HepG2 (cell line): Measurements from ENCODE around the gene ZNF217. TPM values are rescaled to one million over a fixed set of nuclear protein-coding genes. Genes with fewer than 3 reads are reported as not detected.

Experiments used
- AHR ChIP-seq: IDR thresholded peaks from 2 replicates; pipeline ENCODE4 v1.6.1; 2018; ENCODE audit warnings: missing genetic modification reagents, missing compliant biosample characterization
- ATM ChIP-seq: fragments of 450-650 bp; IDR thresholded peaks from 2 replicates; pipeline ENCODE4 v1.7.1; 2017; ENCODE audit warnings: mild to moderate bottlenecking, borderline replicate concordance
- HHEX ChIP-seq: IDR thresholded peaks from 2 replicates; pipeline ENCODE4 v1.6.1; 2016; ENCODE audit warnings: control low read depth
- HNF4G ChIP-seq, 2 experiments: sonication (generic) in 1 of 2; formaldehyde crosslinking in 1 of 2; IDR thresholded peaks; 2 replicates each; pipeline versions ENCODE4 v1.4.0 to v1.6.1; 2011 to 2020; ENCODE audit warnings: borderline replicate concordance in 2 of 2, low read depth in 2 of 2, mild to moderate bottlenecking in 2 of 2, low read length in 1 of 2, missing genetic modification reagents in 1 of 2, moderate library complexity in 1 of 2
- IRF1 ChIP-seq: sonication (generic); formaldehyde crosslinking; IDR thresholded peaks from 2 replicates; pipeline ENCODE4 v1.4.0; 2020; ENCODE audit warnings: low read depth, mild to moderate bottlenecking, missing genetic modification reagents
- JDP2 ChIP-seq: sonication (generic); formaldehyde crosslinking; IDR thresholded peaks from 2 replicates; pipeline ENCODE4 v1.8.1; 2022; ENCODE audit warnings: missing genetic modification reagents, borderline replicate concordance
- MYNN ChIP-seq: sonication (generic); formaldehyde crosslinking; IDR thresholded peaks from 2 replicates; pipeline ENCODE4 v1.4.0; 2020; ENCODE audit warnings: mild to moderate bottlenecking, low read depth, missing genetic modification reagents
- RBM22 ChIP-seq: fragments of 200-400 bp; formaldehyde crosslinking; optimal IDR thresholded peaks from 2 replicates; pipeline ENCODE3; 2017; ENCODE audit warnings: mild to moderate bottlenecking, low read length, moderate library complexity
- REXO4 ChIP-seq: sonication (generic); formaldehyde crosslinking; IDR thresholded peaks from 2 replicates; pipeline ENCODE4 v1.8.0; 2022; ENCODE audit warnings: missing genetic modification reagents, mild to moderate bottlenecking, borderline replicate concordance
- TCF7L2 ChIP-seq: IDR thresholded peaks from 2 replicates; pipeline ENCODE4 v1.6.1; 2011; ENCODE audit warnings: mild to moderate bottlenecking, low read depth, low read length, moderate library complexity
- ZFX ChIP-seq: sonication (generic); formaldehyde crosslinking; IDR thresholded peaks from 2 replicates; pipeline ENCODE4 v1.4.0; 2020; ENCODE audit warnings: mild to moderate bottlenecking, low read depth, missing genetic modification reagents, moderate library complexity
- ZMYM4 ChIP-seq: sonication (generic); formaldehyde crosslinking; IDR thresholded peaks from 2 replicates; pipeline ENCODE4 v1.8.1; 2023; ENCODE audit warnings: mild to moderate bottlenecking, missing genetic modification reagents
- ZNF253 ChIP-seq: sonication (generic); formaldehyde crosslinking; IDR thresholded peaks from 2 replicates; pipeline ENCODE4 v1.8.0; 2022; ENCODE audit warnings: mild to moderate bottlenecking, missing genetic modification reagents, borderline replicate concordance
- ZNF296 ChIP-seq: sonication (generic); formaldehyde crosslinking; conservative IDR thresholded peaks from 2 replicates; pipeline ENCODE4 v1.5.0; 2020; ENCODE audit warnings: mild to moderate bottlenecking, missing genetic modification reagents
- ZNF350 ChIP-seq: sonication (generic); formaldehyde crosslinking; IDR thresholded peaks from 2 replicates; pipeline ENCODE4 v1.4.0; 2020; ENCODE audit warnings: mild to moderate bottlenecking, low read depth, missing genetic modification reagents, borderline replicate concordance
- ZNF430 ChIP-seq: sonication (generic); formaldehyde crosslinking; IDR thresholded peaks from 2 replicates; pipeline ENCODE4 v1.9.0; 2021; ENCODE audit warnings: mild to moderate bottlenecking, missing genetic modification reagents
- ZSCAN22 ChIP-seq: sonication (generic); formaldehyde crosslinking; IDR thresholded peaks from 2 replicates; pipeline ENCODE4 v1.4.0; 2020; ENCODE audit warnings: mild to moderate bottlenecking, missing genetic modification reagents
- polyA plus RNA-seq, 8 experiments: library from polyadenylated mRNA; depleted of rRNA in 3 of 8; stranded (reverse) in 7 of 8; unstranded in 1 of 8; fragments of >200 nt; fragmentation: Illumina TruSeq in 4 of 8; extraction: Trizol in 4 of 8; gene quantifications; 2 replicates each; pipeline versions ENCODE4 v1.2.1 to v1.2.3, GENCODE V29; 2011 to 2016; ENCODE audit warnings: low read depth in 4 of 8, missing spikeins in 1 of 8, mixed read lengths in 1 of 8; ENCODE audit not compliant: insufficient read depth in 1 of 8
- total RNA-seq, 5 experiments: library from RNA; depleted of rRNA; stranded (reverse); fragments of >200 nt; fragmentation: Illumina TruSeq; extraction: Trizol; gene quantifications; 2 replicates each; pipeline ENCODE4 v1.2.3, GENCODE V29; 2016; ENCODE audit warnings: low read depth in 1 of 5
- TF ChIP-seq, protein P1 (sequence below): sonication (generic); formaldehyde crosslinking; conservative IDR thresholded peaks from 2 replicates; pipeline ENCODE4 v1.8.0; 2022; ENCODE audit warnings: low read depth, missing genetic modification reagents
- TF ChIP-seq, protein P2 (sequence below), 2 experiments: sonication (generic) in 1 of 2; formaldehyde crosslinking in 1 of 2; IDR thresholded peaks; 2 replicates each; pipeline versions ENCODE4 v1.4.0 to v1.6.1; 2016 to 2020; ENCODE audit warnings: borderline replicate concordance in 1 of 2, low read depth in 1 of 2, mild to moderate bottlenecking in 1 of 2, missing genetic modification reagents in 1 of 2
- TF ChIP-seq, protein P3 (sequence below): IDR thresholded peaks from 2 replicates; pipeline ENCODE4 v1.6.1; 2018; ENCODE audit warnings: missing genetic modification reagents, mild to moderate bottlenecking, missing compliant biosample characterization

ZNF217 gene
- total and polyA plus RNA-seq, 2 of the 13 experiments (the other 11 are each of a cell fraction or from before 2014, with no cell fraction given): 22.3 to 29.8 TPM

- TF ChIP-seq ZNF296 (no peak), MYNN (CRISPR knock-in tag) (no peak), ZNF350 (no peak), ZNF253 (no peak), HHEX (CRISPR knock-in tag) (no peak), TCF7L2 (no peak), ZNF430 (CRISPR knock-in tag) (no peak), ZMYM4 (CRISPR knock-in tag) (no peak), AHR (CRISPR knock-in tag) (no peak), REXO4 (no peak), JDP2 (CRISPR knock-in tag) (no peak), HNF4G (IDR thresholded peaks at IDR 0.05; ENCODE audit: borderline replicate concordance, low read depth, low read length) (no peak), HNF4G (CRISPR knock-in tag; IDR thresholded peaks at IDR 0.05; ENCODE audit: borderline replicate concordance, low read depth) (no peak), ZFX (CRISPR knock-in tag) (no peak), IRF1 (CRISPR knock-in tag) (0 out of 2 replicates have a peak, but pooled peaks have one; percentile 56), ATM (no peak), ZSCAN22 (no peak), RBM22 (peak; percentile 13)
- TF ChIP-seq, protein P1, sequence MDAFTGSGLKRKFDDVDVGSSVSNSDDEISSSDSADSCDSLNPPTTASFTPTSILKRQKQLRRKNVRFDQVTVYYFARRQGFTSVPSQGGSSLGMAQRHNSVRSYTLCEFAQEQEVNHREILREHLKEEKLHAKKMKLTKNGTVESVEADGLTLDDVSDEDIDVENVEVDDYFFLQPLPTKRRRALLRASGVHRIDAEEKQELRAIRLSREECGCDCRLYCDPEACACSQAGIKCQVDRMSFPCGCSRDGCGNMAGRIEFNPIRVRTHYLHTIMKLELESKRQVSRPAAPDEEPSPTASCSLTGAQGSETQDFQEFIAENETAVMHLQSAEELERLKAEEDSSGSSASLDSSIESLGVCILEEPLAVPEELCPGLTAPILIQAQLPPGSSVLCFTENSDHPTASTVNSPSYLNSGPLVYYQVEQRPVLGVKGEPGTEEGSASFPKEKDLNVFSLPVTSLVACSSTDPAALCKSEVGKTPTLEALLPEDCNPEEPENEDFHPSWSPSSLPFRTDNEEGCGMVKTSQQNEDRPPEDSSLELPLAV: no peak
- TF ChIP-seq, protein P2, sequence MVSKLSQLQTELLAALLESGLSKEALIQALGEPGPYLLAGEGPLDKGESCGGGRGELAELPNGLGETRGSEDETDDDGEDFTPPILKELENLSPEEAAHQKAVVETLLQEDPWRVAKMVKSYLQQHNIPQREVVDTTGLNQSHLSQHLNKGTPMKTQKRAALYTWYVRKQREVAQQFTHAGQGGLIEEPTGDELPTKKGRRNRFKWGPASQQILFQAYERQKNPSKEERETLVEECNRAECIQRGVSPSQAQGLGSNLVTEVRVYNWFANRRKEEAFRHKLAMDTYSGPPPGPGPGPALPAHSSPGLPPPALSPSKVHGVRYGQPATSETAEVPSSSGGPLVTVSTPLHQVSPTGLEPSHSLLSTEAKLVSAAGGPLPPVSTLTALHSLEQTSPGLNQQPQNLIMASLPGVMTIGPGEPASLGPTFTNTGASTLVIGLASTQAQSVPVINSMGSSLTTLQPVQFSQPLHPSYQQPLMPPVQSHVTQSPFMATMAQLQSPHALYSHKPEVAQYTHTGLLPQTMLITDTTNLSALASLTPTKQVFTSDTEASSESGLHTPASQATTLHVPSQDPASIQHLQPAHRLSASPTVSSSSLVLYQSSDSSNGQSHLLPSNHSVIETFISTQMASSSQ (IDR thresholded peaks at IDR 0.05; ENCODE audit: low read depth): 0 out of 2 replicates have a peak, but pooled peaks have one; percentile 27
- TF ChIP-seq, protein P2 (CRISPR knock-in tag; IDR thresholded peaks at IDR 0.05; ENCODE audit: borderline replicate concordance): peak; percentile 36; the same call in 1 of the 2 replicates
- TF ChIP-seq, protein P3, sequence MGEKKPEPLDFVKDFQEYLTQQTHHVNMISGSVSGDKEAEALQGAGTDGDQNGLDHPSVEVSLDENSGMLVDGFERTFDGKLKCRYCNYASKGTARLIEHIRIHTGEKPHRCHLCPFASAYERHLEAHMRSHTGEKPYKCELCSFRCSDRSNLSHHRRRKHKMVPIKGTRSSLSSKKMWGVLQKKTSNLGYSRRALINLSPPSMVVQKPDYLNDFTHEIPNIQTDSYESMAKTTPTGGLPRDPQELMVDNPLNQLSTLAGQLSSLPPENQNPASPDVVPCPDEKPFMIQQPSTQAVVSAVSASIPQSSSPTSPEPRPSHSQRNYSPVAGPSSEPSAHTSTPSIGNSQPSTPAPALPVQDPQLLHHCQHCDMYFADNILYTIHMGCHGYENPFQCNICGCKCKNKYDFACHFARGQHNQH (CRISPR knock-in tag): no peak
These were observed 10.9 kb downstream of the ZNF217 start (continued) for GRCh38 chr20:53582574-53583351.
